Right cardiac atrium (tissue), 5 donors: ENCODE measurements around the gene BPTF. TPM values are rescaled to one million over a fixed set of nuclear protein-coding genes. Genes with fewer than 3 reads are reported as not detected.
"Not testable (repeated sequence)": the region's sequence is repeated elsewhere in the genome, so short reads cannot be mapped to it uniquely, and the experiment has no call there.

Experiments
- ATAC-seq, 2 donors: fragments of 200-7000 bp; cut with Tn5 transposase; one replicate each; pipeline versions ENCODE4 v1.8.0 to v1.9.1; 2020; ENCODE audit warnings: moderate library complexity in 2 of 2, mild to moderate bottlenecking in 1 of 2
- DNase-seq, 3 donors: peaks; one replicate each; pipeline ENCODE4 v3.0.0-alpha.2; 2020
- H3K27ac ChIP-seq: one replicate; pipeline ENCODE4 v1.5.1; 2013; ENCODE audit warnings: mild to moderate bottlenecking, low read length, control low read depth, moderate library complexity
- H3K27me3 ChIP-seq: one replicate; pipeline ENCODE4 v1.6.1; 2013; ENCODE audit not compliant: control insufficient read depth, insufficient read depth
- H3K4me1 ChIP-seq: one replicate; pipeline ENCODE4 v1.6.1; 2013; ENCODE audit warnings: low read length; ENCODE audit not compliant: control insufficient read depth, insufficient read depth
- H3K4me3 ChIP-seq: one replicate; pipeline ENCODE4 v1.5.1; 2013; ENCODE audit warnings: low read length, control low read depth
- H3K9me3 ChIP-seq: one replicate; pipeline ENCODE4 v1.6.1; 2013; ENCODE audit warnings: low read length; ENCODE audit not compliant: control insufficient read depth
- WGBS: extraction: QIAGEN DNeasy Blood & Tissue Kit; methylation state at CpG from one replicate; pipeline ENCODE4 v1.1.7; 2013; 5-methylcytosine and 5-hydroxymethylcytosine counted together
- intact Hi-C, 4 donors: fragments of 100-400 bp; cut with DNase I; formaldehyde crosslinking; loops; one replicate each; pipeline versions ENCODE4 v1.11.0 to v1.14.0; 2022 to 2023
- polyA plus RNA-seq: library from polyadenylated mRNA; stranded (reverse); fragments of 200-250 nt; gene quantifications from one replicate; pipeline ENCODE4 v1.2.3, GENCODE V29; 2013
- total RNA-seq, 4 donors: library from RNA; stranded (reverse); fragmentation: NEBNext Ultra II Directional; extraction: Animal tissue kit (Norgen Biotek cat#: 25700); gene quantifications; one replicate each; pipeline ENCODE4 v1.2.1, GENCODE V29; 2021
- donor health status: healthy with polysubstance abuse.
- donor health status: DM: no; HTN: yes; CAD: no.
- donor health status: DM: no; HTN: no; CAD: no.
- donor health status: DM: no; HTN: yes; CAD: no; lungs with severe emphysema.
- donor health status: DM: yes; HTN: yes; CAD: no.

Gene BPTF
- total and polyA plus RNA-seq, 5 donors = 19.5 to 106 (median 94.7) TPM

DNA sequence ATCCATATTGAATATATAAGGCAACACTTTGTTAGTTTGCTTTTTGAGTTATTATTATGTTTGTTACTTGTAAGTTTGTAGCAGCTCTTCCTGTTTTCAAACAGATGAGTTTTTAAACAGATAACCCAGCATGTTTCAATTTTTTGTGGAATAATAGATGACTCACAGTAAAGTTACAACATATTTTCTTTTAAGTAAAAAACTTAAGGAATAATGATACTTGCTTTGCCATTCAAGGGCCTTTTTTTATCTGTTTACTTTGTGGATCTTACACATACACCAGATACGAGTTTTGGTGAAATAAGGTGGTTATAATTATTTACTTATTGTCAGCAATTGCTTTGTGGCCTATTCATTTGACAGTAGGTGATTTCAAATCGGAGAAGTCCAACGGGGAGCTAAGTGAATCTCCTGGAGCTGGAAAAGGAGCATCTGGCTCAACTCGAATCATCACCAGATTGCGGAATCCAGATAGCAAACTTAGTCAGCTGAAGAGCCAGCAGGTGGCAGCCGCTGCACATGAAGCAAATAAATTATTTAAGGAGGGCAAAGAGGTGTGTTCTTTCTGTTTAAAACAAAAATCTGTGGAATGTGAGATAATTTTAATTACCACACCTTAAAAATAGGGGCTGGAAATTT, 66.3 kb downstream of the BPTF start:
- H3K4me3 ChIP-seq = no peak overlapping the region
- H3K4me1 ChIP-seq = no peaks in the 10 kb centered on the region
- ATAC-seq (no peak), DNase-seq (no peak)
- H3K9me3 ChIP-seq = no peaks in the 10 kb centered on the region
- H3K27me3 ChIP-seq = no peaks in the 10 kb centered on the region
- H3K27ac ChIP-seq = no peak overlapping the region
- 58% methylated on average over 6 of the region's 6 CpGs for WGBS
- intact Hi-C loops = no loop called here

DNA sequence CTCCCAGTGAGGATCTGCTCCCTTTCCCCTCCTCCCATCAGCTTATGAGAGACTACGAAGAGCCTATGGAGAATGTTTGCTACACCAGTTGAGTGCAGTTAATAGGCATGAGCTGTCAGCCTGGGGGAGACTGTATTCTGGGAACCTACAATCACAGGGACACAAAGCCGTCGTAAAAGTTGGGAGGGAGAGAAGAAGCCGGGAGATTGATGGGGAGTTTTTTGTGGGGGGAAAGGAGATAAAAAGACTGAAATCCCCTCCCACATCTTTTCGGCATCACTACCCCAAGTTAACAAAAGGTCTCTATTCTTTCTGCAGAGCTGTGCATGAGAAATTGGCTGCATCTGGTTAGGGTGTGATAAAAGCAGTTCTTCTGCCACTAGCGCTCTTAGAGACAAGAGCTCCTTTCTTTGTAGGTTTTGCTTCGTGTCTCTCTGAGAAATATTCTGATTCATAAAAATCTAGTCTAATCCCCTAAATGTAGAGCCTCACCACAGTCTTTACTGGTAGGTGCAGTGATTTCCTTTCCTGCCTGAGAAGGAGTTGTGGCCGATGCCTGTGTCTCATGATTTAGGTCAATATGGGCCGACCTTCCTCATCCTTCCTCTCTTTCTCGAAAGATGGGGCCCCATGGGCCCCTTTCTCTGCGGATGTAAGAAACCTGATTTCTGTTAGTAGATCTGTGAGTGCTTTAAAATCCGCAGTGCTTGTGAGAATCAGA, 77.4 kb downstream of the BPTF start:
- ATAC-seq = no peak
- intact Hi-C loops = no loop called here

DNA sequence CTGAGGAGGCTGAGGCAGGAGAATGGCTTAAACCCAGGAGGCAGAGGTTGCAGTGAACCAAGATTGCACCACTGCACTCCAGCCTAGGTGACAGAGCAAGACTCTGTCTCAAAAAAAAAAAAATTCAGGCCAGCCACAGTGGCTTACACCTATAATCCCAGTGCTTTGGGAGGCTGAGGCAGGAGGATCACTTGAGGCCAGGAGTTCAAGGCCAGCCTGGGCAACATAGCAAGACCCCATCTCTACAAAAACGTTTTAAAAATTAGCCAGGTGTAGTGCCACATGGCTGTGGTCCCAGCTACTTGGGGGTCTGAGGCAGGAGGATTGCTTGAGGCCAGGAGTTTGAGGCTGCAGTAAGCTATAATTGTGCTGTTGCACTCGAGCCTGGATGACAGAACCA, 80.0 kb downstream of the BPTF start:
- WGBS = 79% methylated on average over 2 of the region's 2 CpGs
- intact Hi-C loops, ATAC-seq: not testable (repeated sequence)

More for the DNA sequence above, 77.4 kb downstream of the BPTF start:
- Histone ChIP-seq H3K4me1 (no peaks in the 10 kb centered on the region), H3K9me3 (no peaks in the 10 kb centered on the region), H3K27ac (no peak overlapping the region), H3K27me3 (no peaks in the 10 kb centered on the region), H3K4me3 (no peak overlapping the region)
- 64% methylated on average over 12 of the region's 12 CpGs for WGBS
- no peak for DNase-seq

DNA sequence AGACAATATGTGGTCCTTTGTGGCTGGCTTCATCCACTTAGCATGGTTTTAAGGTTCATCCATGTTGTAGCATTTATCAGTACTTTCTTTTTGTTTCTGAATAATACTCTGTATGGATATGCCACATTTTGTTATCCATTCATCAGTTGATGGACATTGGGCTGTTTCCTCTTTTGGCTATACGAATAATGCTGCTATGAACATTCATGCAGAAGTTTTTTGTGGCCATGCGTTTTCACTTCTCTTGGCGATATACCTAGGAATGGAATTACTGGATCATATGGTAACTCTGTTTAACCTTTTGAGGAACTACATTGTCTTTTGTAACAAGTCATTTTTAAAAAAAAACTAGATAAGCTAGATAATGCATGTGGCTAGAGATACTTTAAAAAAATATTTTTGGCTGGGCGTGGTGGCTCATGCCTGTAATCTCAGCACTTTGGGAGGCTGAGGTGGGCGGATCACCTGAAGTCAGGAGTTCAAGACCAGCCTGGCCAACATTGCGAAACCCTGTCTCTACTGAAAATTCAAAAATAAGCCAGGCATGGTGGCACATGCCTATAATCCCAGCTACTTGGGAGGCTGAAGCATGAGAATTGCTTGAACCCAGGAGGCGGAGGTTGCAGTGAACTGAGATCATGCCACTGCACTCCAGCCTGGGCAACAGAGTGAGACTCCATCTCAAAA, 85.0 kb downstream of the BPTF start:
- DNase-seq, H3K27ac ChIP-seq, H3K4me3 ChIP-seq, H3K9me3 ChIP-seq, H3K4me1 ChIP-seq, intact Hi-C loops, ATAC-seq, H3K27me3 ChIP-seq: not testable (repeated sequence)
- WGBS = 94% methylated on average over 7 of the region's 7 CpGs

More for the DNA sequence above, 80.0 kb downstream of the BPTF start:
- H3K27me3 ChIP-seq, H3K4me3 ChIP-seq, H3K4me1 ChIP-seq, H3K27ac ChIP-seq, DNase-seq, H3K9me3 ChIP-seq: not testable (repeated sequence)

DNA sequence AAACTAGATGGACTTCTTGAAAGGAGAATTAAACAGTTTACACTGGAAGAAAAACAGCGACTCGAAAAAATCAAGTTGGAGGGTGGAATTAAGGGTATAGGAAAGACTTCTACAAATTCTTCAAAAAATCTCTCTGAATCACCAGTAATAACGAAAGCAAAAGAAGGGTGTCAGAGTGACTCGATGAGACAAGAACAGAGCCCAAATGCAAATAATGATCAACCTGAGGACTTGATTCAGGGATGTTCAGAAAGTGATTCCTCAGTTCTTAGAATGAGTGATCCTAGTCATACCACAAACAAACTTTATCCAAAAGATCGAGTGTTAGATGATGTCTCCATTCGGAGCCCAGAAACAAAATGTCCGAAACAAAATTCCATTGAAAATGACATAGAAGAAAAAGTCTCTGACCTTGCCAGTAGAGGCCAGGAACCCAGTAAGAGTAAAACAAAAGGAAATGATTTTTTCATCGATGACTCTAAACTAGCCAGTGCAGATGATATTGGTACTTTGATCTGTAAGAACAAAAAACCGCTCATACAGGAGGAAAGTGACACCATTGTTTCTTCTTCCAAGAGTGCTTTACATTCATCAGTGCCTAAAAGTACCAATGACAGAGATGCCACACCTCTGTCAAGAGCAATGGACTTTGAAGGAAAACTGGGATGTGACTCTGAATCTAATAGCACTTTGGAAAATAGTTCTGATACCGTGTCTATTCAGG, 85.9 kb downstream of the BPTF start:
- Histone ChIP-seq H3K4me3 (no peak overlapping the region), H3K4me1 (peaks cover 6% of the 10 kb centered on the region), H3K27ac (no peak overlapping the region), H3K27me3 (no peaks in the 10 kb centered on the region), H3K9me3 (no peaks in the 10 kb centered on the region)
- intact Hi-C loops = no loop called here
- ATAC-seq = no peak
- DNase-seq = no peak
- 94% methylated on average over 10 of the region's 10 CpGs for WGBS

DNA sequence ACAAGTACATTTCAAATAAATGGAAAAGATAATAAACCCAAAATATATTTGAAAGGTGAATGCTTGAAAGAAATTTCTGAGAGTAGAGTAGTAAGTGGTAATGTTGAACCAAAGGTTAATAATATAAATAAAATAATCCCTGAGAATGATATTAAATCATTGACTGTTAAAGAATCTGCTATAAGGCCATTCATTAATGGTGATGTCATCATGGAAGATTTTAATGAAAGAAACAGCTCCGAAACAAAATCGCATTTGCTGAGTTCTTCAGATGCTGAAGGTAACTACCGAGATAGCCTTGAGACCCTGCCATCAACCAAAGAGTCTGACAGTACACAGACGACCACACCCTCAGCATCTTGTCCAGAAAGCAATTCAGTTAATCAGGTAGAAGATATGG, 86.8 kb downstream of the BPTF start:
- Histone ChIP-seq H3K4me3 (no peak overlapping the region), H3K9me3 (no peaks in the 10 kb centered on the region), H3K27me3 (no peaks in the 10 kb centered on the region), H3K4me1 (peaks cover 6% of the 10 kb centered on the region), H3K27ac (no peak overlapping the region)
- intact Hi-C loops = no loop called here
- ATAC-seq (no peak), DNase-seq (no peak)
- 88% methylated on average over 4 of the region's 4 CpGs for WGBS

DNA sequence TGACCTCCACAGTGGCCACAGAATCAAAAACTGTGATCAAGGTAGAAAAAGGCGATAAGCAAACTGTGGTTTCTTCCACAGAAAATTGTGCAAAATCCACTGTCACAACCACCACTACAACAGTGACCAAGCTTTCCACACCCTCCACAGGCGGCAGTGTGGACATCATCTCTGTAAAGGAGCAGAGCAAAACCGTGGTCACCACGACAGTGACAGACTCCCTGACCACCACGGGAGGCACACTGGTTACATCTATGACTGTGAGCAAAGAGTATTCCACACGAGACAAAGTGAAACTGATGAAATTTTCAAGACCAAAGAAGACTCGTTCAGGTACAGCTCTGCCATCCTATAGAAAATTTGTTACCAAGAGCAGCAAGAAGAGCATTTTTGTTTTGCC, 87.4 kb downstream of the BPTF start:
- Histone ChIP-seq H3K9me3 (no peaks in the 10 kb centered on the region), H3K4me3 (no peak overlapping the region), H3K27me3 (no peaks in the 10 kb centered on the region), H3K27ac (no peak overlapping the region), H3K4me1 (peaks cover 6% of the 10 kb centered on the region)
- 87% methylated on average over 7 of the region's 7 CpGs for WGBS
- no peak for ATAC-seq
- intact Hi-C loops = no loop called here
- no peak for DNase-seq

DNA sequence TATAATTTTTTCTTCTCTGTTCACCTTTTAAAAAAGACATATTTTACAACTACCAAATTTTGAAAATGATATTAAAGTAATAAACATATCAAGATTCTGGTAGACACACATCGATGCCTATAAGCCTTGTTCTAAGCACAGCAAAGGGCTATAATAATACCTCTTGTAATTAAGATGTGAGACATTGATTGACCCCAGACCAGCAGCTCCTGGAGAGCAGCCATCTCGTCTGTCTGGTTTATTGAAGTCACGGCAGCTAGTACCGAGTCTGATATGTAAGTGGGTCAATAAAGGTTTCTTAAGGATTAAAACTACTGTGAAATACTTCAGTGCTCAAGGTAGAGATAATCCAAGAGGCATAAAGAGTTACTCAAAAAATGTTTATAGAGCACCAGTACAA, 94.9 kb downstream of the BPTF start:
- no peak overlapping the region for H3K27ac ChIP-seq
- WGBS = 71% methylated on average over 4 of the region's 4 CpGs
- no peak overlapping the region for H3K4me3 ChIP-seq
- peaks cover 3% of the 10 kb centered on the region for H3K4me1 ChIP-seq
- no peak for DNase-seq
- ATAC-seq = no peak
- intact Hi-C loops = no loop called here
- no peaks in the 10 kb centered on the region for H3K9me3 ChIP-seq
- no peaks in the 10 kb centered on the region for H3K27me3 ChIP-seq

DNA sequence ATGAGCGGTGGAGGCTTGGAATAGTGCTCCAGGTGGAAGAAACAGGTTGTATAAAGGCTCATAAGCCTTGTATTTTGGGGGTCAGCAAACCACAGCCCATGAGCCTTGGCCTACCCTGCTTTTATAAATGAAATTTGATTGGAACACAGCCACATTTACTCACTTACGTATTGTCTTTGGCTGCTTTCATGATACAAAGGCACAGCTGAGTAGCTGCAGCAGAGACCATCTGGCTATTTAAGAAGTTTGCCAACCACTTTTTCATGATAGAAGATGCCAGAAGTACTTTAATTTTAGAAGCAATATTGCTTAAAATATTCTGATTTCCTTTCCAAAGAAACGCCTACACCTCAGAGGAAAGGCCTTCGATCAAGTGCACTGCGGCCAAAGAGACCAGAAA, 97.2 kb downstream of the BPTF start:
- intact Hi-C loops = no loop called here
- no peaks in the 10 kb centered on the region for H3K27me3 ChIP-seq
- H3K4me3 ChIP-seq = no peak overlapping the region
- DNase-seq = no peak
- peaks cover 1% of the 10 kb centered on the region for H3K4me1 ChIP-seq
- ATAC-seq = peak in 1 of 2 donors; percentile 39
- H3K27ac ChIP-seq = no peak overlapping the region
- 51% methylated on average over 5 of the region's 5 CpGs for WGBS
- no peaks in the 10 kb centered on the region for H3K9me3 ChIP-seq

DNA sequence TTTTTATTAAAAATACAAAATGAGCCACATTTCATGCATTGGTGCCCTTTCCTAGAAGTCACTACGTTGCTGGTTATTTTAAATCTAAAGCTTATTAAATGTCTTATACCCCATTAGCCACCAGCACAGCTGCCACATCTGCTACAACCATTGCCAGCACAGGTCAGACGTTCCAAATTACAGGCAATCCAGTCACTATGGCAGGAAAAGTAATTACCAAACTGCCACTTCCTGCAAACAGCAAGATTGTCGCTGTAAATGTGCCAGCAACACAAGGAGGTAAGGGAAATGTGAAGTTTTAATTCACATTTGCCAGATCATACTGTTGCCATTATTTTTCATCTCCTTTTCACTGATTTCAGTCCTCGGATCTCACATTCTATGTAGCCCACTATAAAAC, 103.5 kb downstream of the BPTF start:
- ATAC-seq, H3K4me1 ChIP-seq, H3K4me3 ChIP-seq, H3K27me3 ChIP-seq, H3K9me3 ChIP-seq, H3K27ac ChIP-seq, DNase-seq, intact Hi-C loops: not testable (repeated sequence)
- 61% methylated on average over 4 of the region's 4 CpGs for WGBS

DNA sequence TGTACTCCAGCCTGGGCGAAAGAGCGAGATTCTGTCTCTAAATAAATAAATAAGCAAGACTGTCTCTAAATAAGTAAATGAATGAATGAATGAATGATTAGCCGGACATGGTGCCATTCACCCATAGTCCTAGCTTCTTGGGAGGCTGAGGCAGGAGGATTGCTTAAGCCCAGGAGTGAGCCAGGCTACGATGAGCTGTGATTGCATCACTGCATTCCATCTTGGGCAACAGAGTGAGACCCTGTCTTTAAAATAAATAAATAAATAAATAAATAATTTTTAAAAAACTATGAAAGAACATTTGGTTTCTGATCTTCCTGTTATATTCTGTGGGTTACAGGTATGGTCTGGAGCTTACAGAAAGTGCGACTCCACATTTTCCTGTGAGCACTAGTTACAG, 105.9 kb downstream of the BPTF start:
- no peaks in the 10 kb centered on the region for H3K27me3 ChIP-seq
- DNase-seq (no peak), ATAC-seq (no peak)
- H3K27ac ChIP-seq = no peak overlapping the region
- H3K4me1 ChIP-seq = no peaks in the 10 kb centered on the region
- WGBS = 96% methylated on average over 5 of the region's 5 CpGs
- H3K9me3 ChIP-seq = no peaks in the 10 kb centered on the region
- no peak overlapping the region for H3K4me3 ChIP-seq
- intact Hi-C loops = no loop called here
